ENCODE measurements around the gene NR5A2.

The NR5A2 gene

GRCh38 chr1:200027264-200027823, at the start of gene NR5A2:
Gene NR5A2 (plus strand): TSS chr1:200027710. CDS start chr1:200027848, 138 bp downstream.
- no peak for DNase-seq (ENCODE audit: low spot score)

- DNase-seq (ENCODE audit: low spot score), result no peak
These were observed 49.0 kb upstream of the NR5A2 start for GRCh38 chr1:199978408-199978940.

- no peak for DNase-seq (ENCODE audit: low spot score)
These were observed 48.4 kb upstream of the NR5A2 start for GRCh38 chr1:199979071-199979470.

GRCh38 chr1:199981584-199981983, 45.9 kb upstream of the NR5A2 start:
- DNase-seq (ENCODE audit: low spot score), result no peak

GRCh38 chr1:199982606-199983005, 44.9 kb upstream of the NR5A2 start:
- DNase-seq (ENCODE audit: low spot score), result no peak

GRCh38 chr1:199983531-199983930, 44.0 kb upstream of the NR5A2 start:
- no peak for DNase-seq (ENCODE audit: low spot score)

GRCh38 chr1:199995096-199995685, 32.3 kb upstream of the NR5A2 start:
- DNase-seq (ENCODE audit: low spot score), result no peak

GRCh38 chr1:200005165-200005564, 22.3 kb upstream of the NR5A2 start:
- no peak for DNase-seq (ENCODE audit: low spot score)

GRCh38 chr1:200006711-200007110, 20.8 kb upstream of the NR5A2 start:
- DNase-seq (ENCODE audit: low spot score), result no peak

GRCh38 chr1:200015811-200016210, 11.7 kb upstream of the NR5A2 start:
- no peak for DNase-seq (ENCODE audit: low spot score)

GRCh38 chr1:200021577-200022238, 5.8 kb upstream of the NR5A2 start:
- no peak for DNase-seq (ENCODE audit: low spot score)

GRCh38 chr1:200022239-200022804, 5.2 kb upstream of the NR5A2 start:
- no peak for DNase-seq (ENCODE audit: low spot score)

GRCh38 chr1:200028586-200029034, 1.1 kb downstream of the NR5A2 start:
- no peak for DNase-seq (ENCODE audit: low spot score)

- no peak for DNase-seq (ENCODE audit: low spot score)
These were observed 1.7 kb downstream of the NR5A2 start for GRCh38 chr1:200029035-200029821.

- DNase-seq (ENCODE audit: low spot score), result no peak
These were observed 2.3 kb downstream of the NR5A2 start for GRCh38 chr1:200029822-200030152.

- DNase-seq (ENCODE audit: low spot score), result no peak
These were observed 3.3 kb downstream of the NR5A2 start for GRCh38 chr1:200030791-200031190.

- DNase-seq (ENCODE audit: low spot score), result no peak
These were observed 6.2 kb downstream of the NR5A2 start for GRCh38 chr1:200033511-200034261.

GRCh38 chr1:200034262-200034557, 6.7 kb downstream of the NR5A2 start:
- DNase-seq (ENCODE audit: low spot score), result no peak

- no peak for DNase-seq (ENCODE audit: low spot score)
These were observed 7.4 kb downstream of the NR5A2 start for GRCh38 chr1:200034761-200035396.

GRCh38 chr1:200035397-200035955, 8.0 kb downstream of the NR5A2 start:
- DNase-seq (ENCODE audit: low spot score), result no peak
